ENCODE data around the gene TMEM54. TPM values are rescaled to one million over a fixed set of nuclear protein-coding genes. Genes with fewer than 3 reads are reported as not detected.

Gene TMEM54
- total and polyA plus RNA-seq, 2 donors (not counting 1 experiment from before 2014, with no cell fraction given), result 0.13 TPM; not detected in 1

DNA sequence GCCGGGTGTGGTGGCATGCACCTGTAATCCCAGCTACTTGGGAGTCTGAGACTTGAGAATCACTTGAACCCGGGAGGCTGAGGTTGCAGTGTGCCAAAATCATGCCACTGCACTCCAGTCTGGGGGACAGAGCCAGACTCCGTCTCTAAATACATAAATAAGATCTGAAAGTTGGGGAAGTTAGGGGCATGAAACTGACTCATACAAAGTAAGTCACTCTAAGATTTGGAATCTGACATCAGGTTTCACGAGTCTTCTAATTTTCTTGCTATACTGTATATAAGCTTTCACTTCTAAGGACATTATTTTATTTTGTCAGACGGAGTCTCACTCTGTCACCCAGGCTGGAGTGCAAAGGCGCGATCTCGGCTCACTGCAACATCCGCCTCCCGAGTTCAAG is 33.3 kb upstream of the TMEM54 start:
- Mint-ChIP-seq H3K27me3 (no peaks in the 10 kb centered on the region), H3K4me1 (no peaks in the 10 kb centered on the region), H3K9me3 (ENCODE audit: insufficient read depth) (no peaks in the 10 kb centered on the region), H3K4me3 (no peak overlapping the region), H3K27ac (no peak overlapping the region)
- H4K20me1 ChIP-seq (ENCODE audit: control insufficient read depth, insufficient read depth, low read length, poor library complexity, severe bottlenecking), result no peaks in the 10 kb centered on the region
- WGBS (ENCODE audit: insufficient coverage), result 100% methylated on average over 8 of the region's 10 CpGs
- peaks cover 2 to 34% of the 10 kb centered on the region in 2 experiments for H3K36me3 ChIP-seq (replicated peaks in 1 of 2; ENCODE audit: control extremely low read depth in 1 of 2, control insufficient read depth in 1 of 2, extremely low read depth in 1 of 2, insufficient read depth in 2 of 2, low read length in 1 of 2)
- no peaks in the 10 kb centered on the region for H3K9me3 ChIP-seq (ENCODE audit: control extremely low read depth in 1 of 3, control insufficient read depth in 2 of 3, insufficient read depth in 1 of 3, low read length in 2 of 3)
- H3K4me3 ChIP-seq (ENCODE audit: control extremely low read depth in 1 of 5, extremely low read depth in 1 of 5, insufficient read depth in 1 of 5, low read depth in 2 of 5, low read length in 4 of 5), result no peak overlapping the region
- no peaks in the 10 kb centered on the region for H3K79me2 ChIP-seq (ENCODE audit: control insufficient read depth, insufficient read depth, low read length)
- ChIA-PET POLR2A (interaction anchor here (0.9 kb wide), 1 partner anchor 72 kb away, joined by 3 read pairs; no protein-coding TSS in a partner anchor), CTCF (interaction anchor here (1.2 to 15.0 kb wide), 14 partner anchors 9 to 538 kb away, joined by 3 to 205 read pairs (median 16); partner anchors contain the start of genes AZIN2, RNF19B and ZSCAN20)
- no peak for TF ChIP-seq EZH2 (IDR thresholded peaks at IDR 0.05; ENCODE audit: borderline replicate concordance, insufficient read depth, low read depth, low read length, poor library complexity, severe bottlenecking)
- TF ChIP-seq, protein P1, sequence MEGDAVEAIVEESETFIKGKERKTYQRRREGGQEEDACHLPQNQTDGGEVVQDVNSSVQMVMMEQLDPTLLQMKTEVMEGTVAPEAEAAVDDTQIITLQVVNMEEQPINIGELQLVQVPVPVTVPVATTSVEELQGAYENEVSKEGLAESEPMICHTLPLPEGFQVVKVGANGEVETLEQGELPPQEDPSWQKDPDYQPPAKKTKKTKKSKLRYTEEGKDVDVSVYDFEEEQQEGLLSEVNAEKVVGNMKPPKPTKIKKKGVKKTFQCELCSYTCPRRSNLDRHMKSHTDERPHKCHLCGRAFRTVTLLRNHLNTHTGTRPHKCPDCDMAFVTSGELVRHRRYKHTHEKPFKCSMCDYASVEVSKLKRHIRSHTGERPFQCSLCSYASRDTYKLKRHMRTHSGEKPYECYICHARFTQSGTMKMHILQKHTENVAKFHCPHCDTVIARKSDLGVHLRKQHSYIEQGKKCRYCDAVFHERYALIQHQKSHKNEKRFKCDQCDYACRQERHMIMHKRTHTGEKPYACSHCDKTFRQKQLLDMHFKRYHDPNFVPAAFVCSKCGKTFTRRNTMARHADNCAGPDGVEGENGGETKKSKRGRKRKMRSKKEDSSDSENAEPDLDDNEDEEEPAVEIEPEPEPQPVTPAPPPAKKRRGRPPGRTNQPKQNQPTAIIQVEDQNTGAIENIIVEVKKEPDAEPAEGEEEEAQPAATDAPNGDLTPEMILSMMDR (IDR thresholded peaks at IDR 0.05), result no peak
- no peak overlapping the region for H3K27ac ChIP-seq (ENCODE audit: low read length in 2 of 2)
- no peak overlapping the region for H3K4me2 ChIP-seq (replicated peaks; ENCODE audit: low read depth, low read length, poor library complexity, severe bottlenecking)
- H2AFZ ChIP-seq (ENCODE audit: insufficient read depth, low read depth, low read length, poor library complexity, severe bottlenecking), result no peak overlapping the region
- no peak overlapping the region for H3K9ac ChIP-seq (ENCODE audit: low read length)
- H3K4me1 ChIP-seq (ENCODE audit: control insufficient read depth in 2 of 2, insufficient read depth in 2 of 2, low read length in 2 of 2), result no peaks in the 10 kb centered on the region
- DNase-seq (no peak), ATAC-seq (ENCODE audit: low read depth) (no peak)
- H3K27me3 ChIP-seq (replicated peaks in 1 of 4; ENCODE audit: control extremely low read depth in 1 of 4, control insufficient read depth in 3 of 4, insufficient read depth in 4 of 4, low read length in 3 of 4), result no peaks in the 10 kb centered on the region
- intact Hi-C loops (cut with micrococcal nuclease), result no loop called here

DNA sequence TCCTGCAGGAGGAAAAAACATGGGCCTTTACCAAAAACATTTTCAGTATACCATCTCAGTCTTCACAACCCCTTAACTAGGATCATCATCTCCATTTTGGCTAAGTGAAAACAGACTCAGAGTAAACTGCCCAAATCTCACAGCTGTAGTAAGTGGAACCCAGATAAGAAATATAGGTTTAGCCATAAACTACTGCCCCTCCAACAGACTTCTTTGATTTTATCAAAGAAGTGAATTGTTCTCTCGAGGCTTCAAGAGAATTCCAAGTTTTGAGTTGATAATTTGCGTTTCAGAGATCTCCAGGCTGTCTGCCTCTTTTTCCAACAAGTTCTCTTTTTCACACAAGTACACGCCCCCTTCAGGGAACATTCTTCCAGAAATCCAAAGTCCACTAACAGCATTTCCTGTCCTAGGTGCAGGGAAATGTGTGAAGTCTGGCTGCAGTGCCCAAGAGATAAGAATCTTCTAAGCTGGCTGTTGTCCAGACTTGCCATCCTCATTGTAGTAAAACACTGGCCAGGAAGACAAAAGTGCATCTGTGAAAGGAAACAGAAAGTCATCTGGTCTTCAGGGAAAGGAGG is 32.6 kb upstream of the TMEM54 start:
- Histone ChIP-seq H3K9ac (ENCODE audit: low read length) (no peak overlapping the region), H3K27me3 (replicated peaks in 1 of 4; ENCODE audit: control extremely low read depth in 1 of 4, control insufficient read depth in 3 of 4, insufficient read depth in 4 of 4, low read length in 3 of 4) (no peaks in the 10 kb centered on the region), H3K79me2 (ENCODE audit: control insufficient read depth, insufficient read depth, low read length) (no peaks in the 10 kb centered on the region), H3K4me3 (ENCODE audit: control extremely low read depth in 1 of 5, extremely low read depth in 1 of 5, insufficient read depth in 1 of 5, low read depth in 2 of 5, low read length in 4 of 5) (no peak overlapping the region), H3K9me3 (ENCODE audit: control extremely low read depth in 1 of 3, control insufficient read depth in 2 of 3, insufficient read depth in 1 of 3, low read length in 2 of 3) (no peaks in the 10 kb centered on the region), H4K20me1 (ENCODE audit: control insufficient read depth, insufficient read depth, low read length, poor library complexity, severe bottlenecking) (no peaks in the 10 kb centered on the region), H3K36me3 (replicated peaks in 1 of 2; ENCODE audit: control extremely low read depth in 1 of 2, control insufficient read depth in 1 of 2, extremely low read depth in 1 of 2, insufficient read depth in 2 of 2, low read length in 1 of 2) (peaks cover 2 to 28% of the 10 kb centered on the region in 2 experiments), H3K4me1 (ENCODE audit: control insufficient read depth in 2 of 2, insufficient read depth in 2 of 2, low read length in 2 of 2) (no peaks in the 10 kb centered on the region), H2AFZ (ENCODE audit: insufficient read depth, low read depth, low read length, poor library complexity, severe bottlenecking) (no peak overlapping the region), H3K4me2 (replicated peaks; ENCODE audit: low read depth, low read length, poor library complexity, severe bottlenecking) (no peak overlapping the region), H3K27ac (ENCODE audit: low read length in 2 of 2) (no peak overlapping the region)
- no peak for ATAC-seq (ENCODE audit: low read depth)
- no peak overlapping the region for H3K27ac Mint-ChIP-seq
- no peak overlapping the region for H3K4me3 Mint-ChIP-seq
- no peak for TF ChIP-seq EZH2 (IDR thresholded peaks at IDR 0.05; ENCODE audit: borderline replicate concordance, insufficient read depth, low read depth, low read length, poor library complexity, severe bottlenecking)
- TF ChIP-seq, protein P1 (IDR thresholded peaks at IDR 0.05), result peak; percentile 34
- H3K4me1 Mint-ChIP-seq, result no peaks in the 10 kb centered on the region
- intact Hi-C loops (cut with micrococcal nuclease), result loop anchor here (1.0 kb wide), 1 partner anchor 121 kb away; no protein-coding TSS in a partner anchor
- DNase-seq, result no peak
- no peaks in the 10 kb centered on the region for H3K27me3 Mint-ChIP-seq
- POLR2A ChIA-PET, result no interaction called here
- 80% methylated on average over 1 of the region's 3 CpGs for WGBS (ENCODE audit: insufficient coverage)
- CTCF ChIA-PET, result interaction anchor here (0.5 to 15.0 kb wide), 28 partner anchors 10 to 362 kb away, joined by 3 to 205 read pairs (median 5); partner anchors contain the start of genes AZIN2 and RNF19B
- H3K9me3 Mint-ChIP-seq (ENCODE audit: insufficient read depth), result no peaks in the 10 kb centered on the region
